ENCODE data around the gene GIGYF2.

GIGYF2 gene

DNA sequence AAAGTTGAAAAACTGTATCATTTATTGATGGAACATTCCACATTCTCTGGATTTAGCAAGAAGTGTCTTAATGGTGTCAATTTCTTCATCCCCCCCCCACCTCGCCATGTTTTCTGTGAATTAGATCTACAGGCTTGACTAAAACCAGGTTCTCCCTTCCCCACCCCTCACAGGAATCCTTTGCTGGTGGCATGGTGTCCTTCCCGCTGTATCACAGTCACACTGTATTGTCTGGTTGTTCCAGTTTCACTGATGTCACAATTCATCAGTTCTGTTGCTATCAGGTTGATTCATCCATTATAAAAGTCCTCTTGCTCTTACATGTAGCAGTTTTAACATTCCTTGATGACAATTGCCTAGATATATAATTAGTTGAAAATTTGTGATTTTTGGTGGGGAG is 166.9 kb downstream of the GIGYF2 start:
- no peak for DNase-seq (ENCODE audit: low read depth)

DNA sequence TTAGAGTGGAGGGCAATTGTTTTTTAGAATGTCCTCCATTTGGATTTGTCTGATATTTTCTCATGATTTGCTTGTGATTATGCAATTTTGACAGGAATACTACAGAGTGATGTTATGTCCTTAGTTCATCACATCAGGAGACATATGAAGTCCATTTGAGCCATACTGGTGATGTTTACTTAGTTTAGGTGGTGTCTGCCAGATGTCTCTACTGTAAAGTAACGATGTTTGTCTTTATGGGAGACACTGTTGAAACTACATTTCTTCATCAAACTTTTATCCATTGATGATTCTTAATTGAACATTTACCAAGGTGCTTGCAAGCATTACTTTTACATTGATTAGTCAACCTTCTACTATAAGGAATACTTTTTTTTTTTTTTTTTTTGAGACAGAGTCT is 168.0 kb downstream of the GIGYF2 start:
- no peak for DNase-seq (ENCODE audit: low read depth)

DNA sequence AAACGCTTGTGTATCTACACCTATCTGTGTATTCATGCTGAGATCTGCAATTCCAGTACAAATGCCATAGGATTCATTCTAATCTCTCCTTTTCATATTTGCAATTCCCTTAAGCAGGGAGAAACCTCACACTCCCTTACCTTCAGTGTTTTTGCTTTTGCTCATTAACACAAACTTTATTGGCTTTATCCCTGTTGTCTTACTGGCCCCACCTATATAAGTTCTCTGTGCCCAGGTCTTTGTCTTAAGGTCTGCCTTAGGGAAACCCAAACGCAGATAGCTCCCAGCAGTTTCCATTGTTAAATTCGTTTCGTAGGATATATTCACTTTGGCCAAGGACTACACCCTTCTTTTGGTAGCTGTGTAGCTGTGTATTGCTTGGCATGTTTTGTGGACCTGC is 169.0 kb downstream of the GIGYF2 start:
- DNase-seq (ENCODE audit: low read depth), result no peak

DNA sequence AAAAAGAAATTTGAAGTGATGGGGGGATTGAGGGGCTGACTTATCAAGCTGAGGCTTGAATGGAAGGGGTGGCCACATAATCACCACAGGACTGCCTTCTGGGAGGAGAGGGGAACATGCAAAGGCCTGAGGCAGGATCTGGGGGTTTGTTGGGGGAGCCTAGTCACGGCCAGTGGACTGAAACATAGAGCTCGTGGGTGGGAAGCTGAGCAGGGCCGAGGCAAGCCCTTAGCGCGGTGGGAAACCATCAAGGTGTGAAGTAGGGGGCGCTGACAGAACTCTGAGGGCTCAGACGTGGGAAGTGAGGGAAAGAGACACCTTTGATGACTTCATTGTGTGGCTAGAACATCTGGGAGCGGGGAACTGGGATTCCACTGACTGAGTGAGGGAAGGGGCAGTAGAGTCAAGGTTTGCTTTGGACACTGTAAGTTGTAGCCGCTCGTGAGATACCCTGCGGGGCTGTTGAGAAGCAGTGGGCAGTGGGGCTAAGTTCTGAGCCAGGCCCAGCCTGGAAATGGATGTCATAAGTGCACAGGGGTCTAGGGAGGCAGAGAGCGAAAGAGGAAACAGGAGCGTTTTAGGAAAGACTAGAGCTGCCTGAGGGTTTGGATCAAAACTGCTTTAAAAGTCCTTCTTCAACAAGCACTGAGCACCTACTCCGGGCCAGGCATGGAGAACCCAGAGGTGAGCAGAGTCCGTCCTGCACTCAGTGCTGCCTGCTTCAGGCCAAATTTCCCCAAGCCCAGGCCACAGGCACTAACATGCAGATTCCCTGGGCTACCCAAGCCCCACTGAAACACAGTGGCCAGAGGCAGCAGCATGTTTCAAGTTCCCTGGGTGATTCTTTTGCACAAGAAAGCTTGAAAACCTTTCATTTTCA is 172.2 kb downstream of the GIGYF2 start:
- DNase-seq (ENCODE audit: low read depth), result no peak

DNA sequence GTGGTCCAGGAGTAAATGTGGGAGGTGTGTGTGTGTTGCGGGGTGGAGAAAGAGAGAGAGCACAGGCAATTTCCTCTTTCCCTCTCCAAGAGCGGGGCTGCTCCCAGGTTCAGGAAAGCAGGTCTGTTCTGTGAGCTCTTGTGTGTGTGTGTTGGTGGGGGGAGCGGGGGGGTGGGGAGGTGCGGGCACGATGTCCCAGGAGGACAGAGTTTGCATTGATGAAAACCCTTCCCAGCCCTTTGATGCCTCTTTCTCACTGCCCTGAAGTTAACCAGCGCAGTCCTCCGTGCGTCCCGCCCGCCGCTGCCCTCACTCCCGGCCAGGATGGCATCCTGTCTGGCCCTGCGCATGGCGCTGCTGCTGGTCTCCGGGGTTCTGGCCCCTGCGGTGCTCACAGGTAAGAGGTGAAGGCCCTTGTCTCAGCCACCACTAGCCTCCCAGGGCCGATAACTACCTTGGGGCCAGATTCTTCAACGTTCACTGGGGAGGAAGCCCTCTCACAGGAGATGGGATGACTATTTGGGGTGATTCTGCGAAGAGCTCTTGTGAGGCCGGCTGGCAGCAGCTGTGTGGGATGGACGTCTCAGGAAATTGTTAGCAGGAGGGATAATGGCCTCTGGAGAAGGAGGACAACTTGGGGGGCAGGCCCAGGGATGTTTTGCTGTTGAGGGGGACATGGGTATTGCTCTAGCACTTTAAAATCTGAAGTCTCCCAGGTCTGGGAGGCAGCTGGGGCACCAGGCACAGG is 173.1 kb downstream of the GIGYF2 start, which contains the start of gene SNORC:
Gene SNORC, plus strand, starts transcription at position 247 of the 748 bp plus-strand sequence. Its CDS starts 78 bp downstream, at position 325.
- no peak for DNase-seq (ENCODE audit: low read depth)

DNA sequence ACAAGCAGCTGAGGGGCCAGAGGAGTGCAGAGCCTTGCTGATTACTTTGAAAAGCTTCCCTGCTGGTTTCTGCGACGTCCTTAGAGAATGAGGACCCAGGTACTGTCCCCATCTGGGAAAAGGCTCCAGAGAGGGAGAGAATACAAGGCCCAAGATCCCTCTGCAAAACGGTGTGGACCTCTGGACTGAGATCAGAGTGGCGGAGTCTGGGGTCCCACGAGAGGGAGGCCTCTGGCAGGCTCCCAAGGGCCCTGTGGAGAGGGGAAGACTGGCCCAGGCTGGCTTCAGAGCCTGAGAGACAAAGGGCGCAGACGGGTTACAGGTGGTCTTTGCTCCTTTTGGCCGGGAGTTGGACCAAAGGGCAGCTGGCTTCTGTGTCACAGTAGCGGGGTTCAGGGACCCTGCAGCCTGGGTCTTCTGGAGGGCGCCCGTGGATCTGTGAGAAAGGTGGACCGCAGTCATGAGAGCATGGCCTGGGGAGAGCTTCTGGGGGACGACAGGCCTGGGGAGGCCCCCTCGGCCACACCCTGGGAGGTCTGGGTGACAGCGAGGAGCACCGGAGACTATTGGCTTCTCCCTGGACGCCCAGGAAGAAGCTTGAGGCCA is 173.7 kb downstream of the GIGYF2 start:
- no peak for DNase-seq (ENCODE audit: low read depth)

DNA sequence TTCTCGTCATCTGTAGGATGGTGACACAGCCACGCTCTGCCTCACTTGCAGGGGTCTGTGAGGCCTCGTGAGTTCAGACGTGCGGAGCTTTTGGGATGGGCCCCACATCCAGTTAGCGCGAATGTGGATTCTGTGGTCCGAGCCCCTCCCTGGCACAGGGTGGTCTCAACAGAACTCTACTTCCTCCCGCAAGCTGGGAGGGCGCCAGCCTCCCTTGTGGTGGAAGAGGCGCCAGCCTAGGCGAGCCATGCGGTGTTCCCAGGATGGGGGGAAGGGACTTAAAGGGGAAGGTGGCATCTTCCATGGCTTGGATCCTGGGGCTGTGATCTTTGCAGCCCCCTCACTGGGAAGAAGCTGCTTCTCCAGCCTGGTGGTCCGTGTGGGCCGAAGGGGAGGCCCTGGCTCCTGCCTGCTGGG is 174.3 kb downstream of the GIGYF2 start:
- DNase-seq (ENCODE audit: low read depth), result no peak

DNA sequence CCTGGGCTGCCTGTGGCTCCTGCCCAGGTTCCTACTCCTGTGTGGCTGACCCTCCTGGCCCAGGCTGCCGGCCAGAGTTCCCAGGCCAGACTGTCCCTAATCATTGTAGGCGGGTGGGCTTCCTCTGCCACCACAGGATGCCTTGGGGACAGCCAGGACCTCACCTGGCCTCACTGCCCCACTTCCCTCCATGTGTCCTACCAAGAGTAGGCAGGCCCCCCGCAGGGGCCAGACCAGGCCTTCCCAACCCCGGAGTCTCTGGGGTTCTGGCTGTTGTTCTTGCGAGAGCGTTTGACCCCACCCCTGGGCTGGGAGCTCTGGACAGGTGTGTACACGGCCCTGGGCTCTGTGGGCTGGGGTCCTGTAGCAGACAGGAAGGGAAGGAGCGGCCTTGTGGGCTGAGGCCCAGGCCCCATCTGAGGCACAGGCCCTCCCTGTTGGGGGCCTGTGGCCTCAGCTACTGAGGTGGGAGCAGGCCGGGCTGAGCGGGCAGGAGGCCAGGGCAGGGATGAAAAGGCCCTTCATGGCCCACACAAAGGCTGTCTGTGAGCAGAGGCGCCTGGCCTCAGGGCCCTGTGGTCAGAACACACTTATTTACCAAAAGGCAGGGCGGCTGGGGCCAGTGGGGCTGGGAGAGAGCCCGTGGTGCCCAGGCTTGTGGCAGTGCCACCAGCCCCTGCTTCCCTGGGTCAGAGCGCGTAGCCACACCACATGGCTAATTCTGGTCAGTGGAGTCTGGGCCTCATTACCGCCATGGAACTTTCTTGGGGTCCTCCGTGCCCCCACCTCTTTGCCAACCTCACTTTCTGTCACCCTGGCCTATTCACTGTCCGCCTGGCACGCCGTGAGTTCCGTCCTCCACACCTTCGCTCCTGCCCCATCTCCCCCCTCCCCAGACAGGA is 175.0 kb downstream of the GIGYF2 start:
- no peak for DNase-seq (ENCODE audit: low read depth)

DNA sequence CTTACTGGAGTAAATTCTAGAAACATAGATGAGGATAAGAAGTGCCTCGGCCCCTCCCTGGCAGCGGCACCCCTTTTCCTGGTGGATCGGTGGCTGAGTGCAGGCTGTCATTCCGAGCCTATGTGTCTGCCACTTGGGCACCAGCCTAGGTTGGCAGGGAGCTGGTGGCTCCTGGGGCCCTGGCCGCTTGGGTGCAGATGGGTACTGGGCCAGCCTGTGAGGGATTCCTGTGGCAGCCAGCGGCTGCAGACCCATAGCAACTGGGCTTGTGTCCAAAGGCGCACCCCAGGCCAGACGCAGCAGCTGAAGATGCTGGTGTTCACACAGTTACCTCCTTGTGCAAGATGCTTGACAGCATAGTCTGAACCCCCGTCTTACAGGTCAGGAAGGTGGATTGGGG is 175.7 kb downstream of the GIGYF2 start:
- DNase-seq (ENCODE audit: low read depth), result no peak

DNA sequence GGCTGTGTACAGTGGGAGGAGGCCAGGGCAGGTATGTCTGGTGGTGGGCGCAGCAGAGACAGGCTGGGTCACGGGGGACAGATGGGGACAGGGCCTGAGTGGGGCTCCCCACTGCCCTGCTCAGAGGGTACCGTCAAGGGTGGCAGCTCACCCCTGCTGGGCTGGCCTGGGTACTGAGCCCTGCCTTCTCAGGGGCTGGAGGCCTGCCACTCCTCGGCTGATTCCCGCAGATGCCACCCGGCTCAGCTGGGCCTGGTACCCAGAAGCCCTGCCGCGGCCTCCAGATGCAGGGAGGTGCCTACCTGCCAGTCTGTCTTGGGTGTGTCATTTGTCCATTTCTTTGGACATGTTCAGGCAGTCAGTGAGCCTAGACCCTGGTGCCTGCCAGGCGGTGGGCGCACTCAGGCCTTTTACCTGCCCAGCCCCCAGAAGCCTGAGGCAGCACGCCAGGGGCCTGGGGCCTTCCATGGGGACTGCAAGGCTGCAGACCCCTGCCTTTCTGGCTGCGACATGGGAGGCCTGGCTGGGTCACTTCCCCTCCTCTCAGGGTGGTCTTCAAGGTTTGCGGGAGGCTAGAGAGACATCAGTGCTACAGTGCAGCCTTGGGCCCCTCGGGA is 176.3 kb downstream of the GIGYF2 start:
- DNase-seq (ENCODE audit: low read depth), result no peak

DNA sequence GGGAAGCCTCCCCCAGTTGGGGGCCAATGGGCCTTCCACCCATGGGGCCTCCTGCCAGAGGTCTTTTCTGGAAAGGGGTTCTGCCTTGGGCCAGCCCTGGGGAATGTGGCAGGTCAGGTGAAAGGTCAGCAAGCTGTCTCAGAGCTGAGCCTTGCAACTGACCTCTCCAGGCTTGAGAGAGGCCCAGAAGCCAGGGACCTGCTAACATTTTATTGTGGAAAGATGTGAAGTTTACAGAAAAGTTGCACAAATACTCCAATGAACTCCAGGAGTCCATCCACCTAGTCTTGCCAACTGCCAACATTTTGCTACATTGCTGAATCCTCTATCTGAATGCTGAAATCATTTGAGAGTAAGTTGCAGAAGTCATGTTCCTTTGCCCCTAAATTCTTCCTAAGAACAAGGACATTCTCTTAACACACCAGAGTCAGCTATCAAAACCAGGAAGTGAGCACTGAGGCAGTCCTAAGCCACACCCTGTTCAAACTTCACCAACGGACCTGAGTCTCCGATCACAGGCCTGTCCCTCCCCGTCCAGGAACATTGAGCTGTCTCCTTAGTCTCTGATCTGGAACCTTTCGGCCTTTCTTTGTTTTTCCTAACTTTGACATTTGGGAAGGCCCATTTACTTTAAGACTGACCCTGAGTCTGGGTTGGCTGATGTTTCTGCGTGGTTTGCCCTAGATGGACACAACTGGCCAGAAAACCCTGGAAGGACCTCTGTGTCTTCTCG is 176.9 kb downstream of the GIGYF2 start:
- no peak for DNase-seq (ENCODE audit: low read depth)

DNA sequence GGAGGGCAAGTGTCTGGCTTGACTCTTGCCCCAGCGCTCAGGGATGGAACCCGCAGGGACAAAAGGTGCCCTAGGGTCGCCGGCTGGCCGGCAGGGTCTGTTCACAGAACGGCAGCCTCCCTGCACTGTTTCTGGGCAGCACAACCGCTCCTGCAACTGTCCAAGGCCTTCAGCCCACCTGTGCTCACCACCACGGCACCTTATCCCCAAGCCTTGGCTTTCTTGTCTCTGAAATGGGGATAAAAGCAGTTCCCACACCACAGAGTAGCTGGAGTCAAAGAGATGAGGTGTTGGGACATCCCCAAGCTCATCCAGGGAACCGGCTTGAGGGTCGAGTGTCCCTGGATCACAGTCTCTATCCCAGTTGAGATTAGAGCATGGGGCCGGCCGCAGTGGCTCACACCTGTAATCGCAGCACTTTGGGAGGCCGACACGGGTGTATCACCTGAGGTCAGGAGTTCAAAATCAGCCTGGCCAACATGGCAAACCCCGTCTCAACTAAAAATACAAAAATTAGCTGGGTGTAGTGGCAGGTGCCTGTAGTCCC is 177.6 kb downstream of the GIGYF2 start:
- no peak for DNase-seq (ENCODE audit: low read depth)

DNA sequence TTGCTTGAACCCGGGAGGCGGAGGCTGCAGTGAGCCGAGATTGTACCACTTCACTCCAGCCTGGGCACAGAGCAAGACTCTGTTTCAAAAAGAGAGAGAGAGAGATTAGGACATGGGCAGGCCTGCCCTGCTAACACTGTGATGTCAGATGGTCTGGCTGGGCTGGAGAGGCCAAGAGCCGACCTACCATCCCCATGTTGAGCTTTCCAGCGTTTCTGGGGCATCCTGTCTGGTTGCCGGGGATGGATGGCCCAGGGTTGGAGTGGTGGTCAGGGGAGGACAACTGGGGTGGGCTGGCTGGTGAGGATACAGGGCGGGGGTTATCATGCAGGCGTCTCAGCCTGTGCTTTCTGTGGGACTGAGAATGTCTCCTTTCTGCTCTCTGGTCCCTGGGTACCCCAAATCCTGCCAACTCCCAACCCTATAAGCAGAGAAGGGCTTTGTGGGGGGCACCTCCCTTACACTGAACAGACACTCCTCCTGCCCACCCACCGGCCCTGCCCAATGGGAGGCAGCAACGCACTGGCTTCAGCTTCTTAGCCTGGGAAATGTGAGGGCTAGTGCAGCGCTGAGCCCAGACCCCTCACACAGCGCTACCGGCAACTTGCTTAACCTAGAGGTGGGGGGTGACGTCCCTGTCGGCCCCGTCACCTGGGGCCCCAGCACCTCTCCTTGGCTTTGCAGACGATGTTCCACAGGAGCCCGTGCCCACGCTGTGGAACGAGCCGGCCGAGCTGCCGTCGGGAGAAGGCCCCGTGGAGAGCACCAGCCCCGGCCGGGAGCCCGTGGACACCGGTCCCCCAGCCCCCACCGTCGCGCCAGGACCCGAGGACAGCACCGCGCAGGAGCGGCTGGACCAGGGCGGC is 178.4 kb downstream of the GIGYF2 start:
- no peak for DNase-seq (ENCODE audit: low read depth)

DNA sequence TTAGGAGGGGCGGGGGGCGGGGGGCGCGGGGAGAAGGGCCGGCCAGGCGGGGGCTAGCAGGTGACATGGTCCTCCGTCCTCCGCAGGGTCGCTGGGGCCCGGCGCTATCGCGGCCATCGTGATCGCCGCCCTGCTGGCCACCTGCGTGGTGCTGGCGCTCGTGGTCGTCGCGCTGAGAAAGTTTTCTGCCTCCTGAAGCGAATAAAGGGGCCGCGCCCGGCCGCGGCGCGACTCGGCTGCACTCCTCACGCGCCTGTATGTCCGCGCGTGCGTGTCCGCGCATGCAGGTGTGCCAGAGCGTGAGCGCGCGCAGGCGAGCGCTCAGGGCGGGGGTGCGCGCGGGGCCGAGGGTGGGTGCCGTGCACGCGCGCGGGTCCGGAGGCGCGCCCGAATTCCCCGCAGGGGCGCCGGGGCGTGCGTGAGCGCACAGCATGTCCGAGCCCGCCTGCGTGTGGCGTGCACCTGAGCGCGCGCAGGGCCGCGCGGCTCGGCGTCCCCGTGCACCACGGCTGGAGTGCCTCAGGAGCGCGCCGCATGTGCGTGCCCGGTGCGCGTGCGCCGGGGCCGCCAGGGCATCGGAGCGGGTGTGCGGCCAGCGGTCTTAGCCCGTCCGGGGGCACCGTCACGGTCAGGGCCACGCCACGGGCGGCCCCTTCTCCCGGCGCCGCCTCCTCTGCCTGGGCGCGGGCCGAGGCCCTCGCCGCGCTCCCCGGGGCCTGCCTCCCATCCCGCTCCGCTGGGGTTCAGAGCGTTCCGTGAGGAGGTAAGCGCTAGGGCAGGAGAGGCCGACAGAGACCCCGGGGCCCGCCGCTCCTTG is 179.2 kb downstream of the GIGYF2 start:
- DNase-seq (ENCODE audit: low read depth), result peak; percentile 51

DNA sequence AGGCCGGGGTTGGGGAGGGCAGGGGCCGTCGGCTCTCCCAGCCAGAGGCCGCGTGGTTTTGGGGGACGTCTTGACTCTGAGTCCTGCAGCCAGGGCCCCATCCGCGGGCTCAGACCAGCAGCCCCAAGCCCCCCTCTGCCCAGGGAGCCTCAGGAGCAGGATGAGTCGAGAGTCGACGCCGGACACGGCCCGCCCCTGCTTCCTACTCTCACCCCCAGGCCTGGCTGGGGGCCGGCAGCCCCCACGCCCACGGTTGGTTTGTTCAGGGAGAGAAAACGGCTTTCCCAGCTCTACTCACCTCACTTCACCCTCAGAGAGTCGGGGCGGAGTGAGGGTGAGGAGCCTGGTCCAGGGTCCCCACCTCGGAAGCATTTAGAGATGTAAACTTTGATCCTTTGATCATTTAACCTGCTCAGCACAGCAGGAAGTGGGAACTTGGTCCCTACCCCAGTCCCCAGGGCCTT is 179.9 kb downstream of the GIGYF2 start:
- no peak for DNase-seq (ENCODE audit: low read depth)

DNA sequence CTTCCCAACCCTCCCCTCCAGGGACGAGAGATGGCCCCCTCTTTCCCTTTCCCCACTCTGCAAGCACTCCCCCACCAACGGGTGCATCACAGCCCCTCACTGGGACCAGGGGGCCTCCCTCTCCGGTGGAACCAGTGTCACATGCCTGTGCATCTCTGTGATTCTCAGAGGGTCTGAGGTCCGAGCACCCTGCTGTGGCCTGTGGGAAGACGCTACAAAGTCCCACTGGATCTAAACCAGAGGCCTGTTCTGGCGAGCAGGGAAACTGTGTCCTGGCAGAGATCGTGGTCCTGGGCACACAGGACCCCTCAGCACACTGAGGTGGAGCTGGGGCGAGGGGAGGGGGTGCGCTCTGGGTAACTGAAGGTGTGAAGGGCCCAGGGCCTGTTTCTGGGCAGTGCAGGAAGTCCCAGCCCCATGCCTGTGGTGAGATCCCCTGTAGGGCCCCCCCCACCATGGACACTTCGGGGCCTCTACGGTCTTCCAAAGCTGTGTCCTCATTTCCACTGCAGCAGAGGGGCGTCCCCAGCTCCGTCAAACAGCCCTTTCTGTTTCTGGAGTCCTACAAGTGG is 180.9 kb downstream of the GIGYF2 start:
- no peak for DNase-seq (ENCODE audit: low read depth)

DNA sequence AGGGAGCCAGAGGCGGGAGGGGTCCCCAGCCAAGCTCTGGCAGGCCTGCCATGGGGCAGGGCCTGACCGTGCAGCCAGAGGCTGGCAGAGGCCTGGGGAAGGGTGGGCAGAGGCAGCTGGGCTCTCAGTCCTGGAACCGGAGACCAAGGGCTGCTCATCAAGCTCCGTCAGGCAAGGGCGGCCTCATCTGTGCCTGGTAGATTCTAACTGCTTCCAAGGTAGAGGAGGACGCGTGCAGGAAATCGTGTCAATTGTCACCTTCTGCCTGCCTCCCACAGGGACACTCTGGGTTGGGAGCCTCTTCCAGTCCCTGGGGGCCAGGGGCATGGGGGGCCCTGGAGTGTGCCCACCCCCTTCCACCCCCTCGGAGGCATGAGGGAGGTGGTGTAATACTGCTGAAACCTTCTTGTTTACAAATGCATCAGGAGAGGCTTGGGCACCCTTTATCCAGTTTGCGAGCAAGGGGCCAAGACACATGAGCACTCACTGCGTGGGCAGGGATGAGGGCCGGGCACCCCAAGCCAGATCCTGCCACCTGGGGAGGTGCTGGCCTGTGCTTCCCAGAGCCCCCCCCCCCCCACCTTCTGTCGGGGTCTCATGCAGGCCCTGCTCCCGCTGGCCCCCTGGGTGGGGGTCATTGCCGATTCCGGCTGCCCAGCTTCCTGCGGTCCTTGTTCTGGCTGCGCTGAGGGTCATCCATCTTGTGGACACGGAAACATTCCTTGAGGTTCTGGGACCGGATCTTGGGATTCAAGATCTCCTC is 181.9 kb downstream of the GIGYF2 start:
- no peak for DNase-seq (ENCODE audit: low read depth)

Measured in activated T-cell treated with anti-CD3 and anti-CD28 coated beads for 48 hours (primary cell).